HCT116 (cell line): Measurements from ENCODE around the gene LDB2. TPM values are rescaled to one million over a fixed set of nuclear protein-coding genes. Genes with fewer than 3 reads are reported as not detected.

Experiments used
- ATAC-seq: fragments of 200-7000 bp; cut with Tn5 transposase; 2 replicates; pipeline ENCODE4 v1.9.1; 2020; ENCODE audit warnings: mild to moderate bottlenecking, moderate library complexity
- BruUV-seq: library from RNA; stranded (reverse); fragments of 400-500 nt; replicated peaks from 2 replicates; lab custom pipeline; 2021; lab: Mats Ljungman, UMichigan
- CTCF ChIA-PET: fragments of 300-600 bp; sonication (Branson Sonifier 250); formaldehyde crosslinking; loops from one replicate; lab custom pipeline; 2021; ENCODE audit warnings: antibody characterized with exemption; lab: Charles Lee
- POLR2A ChIA-PET: fragments of 300-600, 350-600 bp; sonication (Branson Sonifier 250); formaldehyde crosslinking; loops from one replicate; lab custom pipeline; 2021; ENCODE audit warnings: antibody characterized with exemption; lab: Charles Lee
- RAD21 ChIA-PET, 2 experiments: fragments of 300-600 bp; sonication (Branson Sonifier 250); formaldehyde crosslinking; loops; one replicate each; lab custom pipeline; 2023; ENCODE audit warnings: low total read pairs in 2 of 2; ENCODE audit not compliant: uncharacterized antibody in 2 of 2, unreplicated experiment in 2 of 2, low non-redundant PET in 1 of 2; lab: Charles Lee
- DNase-seq: peaks from one replicate; pipeline ENCODE4 v3.0.0-alpha.2; 2010; ENCODE audit warnings: low read depth, low spot score
- H2AFZ ChIP-seq: fragments of 200-600 bp; shearing (Covaris generic), sonication (generic); 2 replicates; pipeline ENCODE4 v1.6.1; 2017; ENCODE audit warnings: low read depth, mixed run types, mixed read lengths, antibody characterized with exemption, low read length; ENCODE audit not compliant: poor library complexity, severe bottlenecking
- H3K27ac ChIP-seq: 2 replicates; pipeline ENCODE4 v1.5.1; 2012; ENCODE audit warnings: low read depth, low read length
- H3K27me3 ChIP-seq: fragments of 200-600 bp; sonication (generic); 2 replicates; pipeline ENCODE4 v1.6.1; 2016; ENCODE audit warnings: mixed run types, low read length, mixed read lengths; ENCODE audit not compliant: insufficient read depth
- H3K36me3 ChIP-seq, 2 experiments: fragments of 200-500 bp in 1 of 2; fragments of 200-600 bp in 1 of 2; sonication (Bioruptor generic) in 1 of 2; sonication (generic) in 1 of 2; 2 replicates each; pipeline versions ENCODE4 v1.5.1 to v1.6.1; 2014 to 2016; ENCODE audit warnings: low read length in 2 of 2, inconsistent platforms in 1 of 2, mixed read lengths in 1 of 2, mixed run types in 1 of 2; ENCODE audit not compliant: insufficient read depth in 2 of 2, control insufficient read depth in 1 of 2
- H3K4me1 ChIP-seq, 2 experiments: fragments of 200-600 bp in 1 of 2; sonication (generic) in 1 of 2; 2 replicates each; pipeline versions ENCODE4 v1.5.1 to v1.6.1; 2012 to 2017; ENCODE audit warnings: low read length in 2 of 2, inconsistent platforms in 1 of 2, mild to moderate bottlenecking in 1 of 2, mixed read lengths in 1 of 2, mixed run types in 1 of 2, moderate library complexity in 1 of 2; ENCODE audit not compliant: insufficient read depth in 2 of 2, control insufficient read depth in 1 of 2
- H3K4me2 ChIP-seq: fragments of 200-600 bp; sonication (generic); 2 replicates; pipeline ENCODE4 v1.6.1; 2017; ENCODE audit warnings: mixed run types, low read length, mixed read lengths
- H3K4me3 ChIP-seq, 2 experiments: fragments of 200-600 bp in 1 of 2; sonication (generic) in 1 of 2; replicated peaks in 1 of 2; 2 replicates each; pipeline ENCODE4 v1.5.1; 2011 to 2016; ENCODE audit warnings: low read length in 2 of 2, control low read depth in 1 of 2, low read depth in 1 of 2, mild to moderate bottlenecking in 1 of 2, mixed read lengths in 1 of 2, mixed run types in 1 of 2
- H3K79me2 ChIP-seq: fragments of 200-600 bp; sonication (generic); 2 replicates; pipeline ENCODE4 v1.6.1; 2017; ENCODE audit warnings: mild to moderate bottlenecking, mixed run types, low read length, moderate library complexity, mixed read lengths; ENCODE audit not compliant: insufficient read depth
- H3K9ac ChIP-seq: fragments of 200-600 bp; sonication (generic); 2 replicates; pipeline ENCODE4 v1.6.1; 2016; ENCODE audit warnings: low read length, mixed read lengths
- H3K9me2 ChIP-seq: fragments of 200-600 bp; sonication (generic), shearing (Covaris generic); 2 replicates; pipeline ENCODE4 v1.6.1; 2017; ENCODE audit warnings: mixed run types, mild to moderate bottlenecking, moderate library complexity; ENCODE audit not compliant: insufficient read depth
- H3K9me3 ChIP-seq, 2 experiments: fragments of 200-500 bp in 1 of 2; fragments of 200-600 bp in 1 of 2; sonication (Bioruptor generic) in 1 of 2; sonication (generic) in 1 of 2; 2 replicates each; pipeline ENCODE4 v1.6.1; 2014 to 2017; ENCODE audit warnings: low read length in 2 of 2, mixed read lengths in 2 of 2, inconsistent platforms in 1 of 2, low read depth in 1 of 2, mild to moderate bottlenecking in 1 of 2, mixed run types in 1 of 2, moderate library complexity in 1 of 2; ENCODE audit not compliant: control insufficient read depth in 1 of 2, insufficient read depth in 1 of 2
- H4K20me1 ChIP-seq: fragments of 200-600 bp; sonication (generic), shearing (Covaris generic); 2 replicates; pipeline ENCODE4 v1.6.1; 2017; ENCODE audit warnings: mixed run types, mild to moderate bottlenecking, moderate library complexity; ENCODE audit not compliant: insufficient read depth
- CBX3 ChIP-seq: IDR thresholded peaks from 2 replicates; pipeline ENCODE4 v1.6.1; 2012; ENCODE audit warnings: low read depth
- CEBPB ChIP-seq: IDR thresholded peaks from 2 replicates; pipeline ENCODE4 v1.6.1; 2012; ENCODE audit warnings: low read depth
- EGR1 ChIP-seq: IDR thresholded peaks from 2 replicates; pipeline ENCODE4 v1.6.1; 2012; ENCODE audit warnings: low read depth
- EZH2 ChIP-seq: fragments of 200-600 bp; sonication (generic); IDR thresholded peaks from 2 replicates; pipeline ENCODE4 v1.6.1; 2017; ENCODE audit warnings: antibody characterized with exemption, mixed run types
- EZH2phosphoT487 ChIP-seq: fragments of 200-600 bp; IDR thresholded peaks from 2 replicates; pipeline ENCODE4 v1.6.1; 2018; ENCODE audit warnings: antibody characterized with exemption, borderline replicate concordance
- SIN3A ChIP-seq: IDR thresholded peaks from 2 replicates; pipeline ENCODE4 v1.6.1; 2012; ENCODE audit warnings: low read depth
- SP1 ChIP-seq: IDR thresholded peaks from 2 replicates; pipeline ENCODE4 v1.6.1; 2012; ENCODE audit warnings: low read depth
- TCF7L2 ChIP-seq: IDR thresholded peaks from 2 replicates; pipeline ENCODE4 v1.7.0; 2011; ENCODE audit warnings: borderline replicate concordance, inconsistent platforms; ENCODE audit not compliant: insufficient read depth, insufficient read length; ENCODE audit errors: extremely low read depth
- ZFX ChIP-seq: fragments of 450-650 bp; IDR thresholded peaks from 2 replicates; pipeline ENCODE4 v1.6.1; 2017
- intact Hi-C: fragments of 100-400 bp; cut with micrococcal nuclease; formaldehyde crosslinking; loops from 2 replicates; pipeline ENCODE4 v1.10.0; 2022
- total RNA-seq: library from RNA; stranded (reverse); gene quantifications from one replicate; pipeline ENCODE4 v1.2.1, GENCODE V29; 2021; ENCODE audit not compliant: unreplicated experiment
- TF ChIP-seq, protein P1 (sequence below): IDR thresholded peaks from 2 replicates; pipeline ENCODE4 v1.6.1; 2011; ENCODE audit warnings: mild to moderate bottlenecking, low read length, moderate library complexity; ENCODE audit not compliant: insufficient replicate concordance; ENCODE audit errors: extremely low read depth
- TF ChIP-seq, protein P2 (sequence below): IDR thresholded peaks from 2 replicates; pipeline ENCODE4 v1.6.1; 2012; ENCODE audit warnings: low read depth
- TF ChIP-seq, protein P3 (sequence below), 3 experiments: fragments of 200-600 bp in 1 of 3; sonication (generic) in 1 of 3; IDR thresholded peaks in 2 of 3; conservative IDR thresholded peaks in 1 of 3; 2 replicates each; pipeline ENCODE4 v1.5.1; 2012 to 2017; ENCODE audit warnings: low read depth in 2 of 3, low read length in 2 of 3, antibody characterized with exemption in 1 of 3, borderline replicate concordance in 1 of 3, control low read depth in 1 of 3, mild to moderate bottlenecking in 1 of 3, mixed read lengths in 1 of 3, mixed run types in 1 of 3, moderate library complexity in 1 of 3; ENCODE audit not compliant: insufficient read depth in 1 of 3

The LDB2 gene
- total RNA-seq, 1 experiment from 2014 or later = 0.12 TPM

- no TSS peak for BruUV-seq
- no peaks in the 10 kb centered on the region for H3K9me2 ChIP-seq
- POLR2A ChIA-PET = no interaction called here
- no peak overlapping the region for H3K4me3 ChIP-seq
- peaks cover 0 to 1% of the 10 kb centered on the region in 2 experiments; a peak in 2 of 4 replicates for H3K9me3 ChIP-seq
- no peak overlapping the region for H3K27ac ChIP-seq
- intact Hi-C loops = no loop called here
- no peaks in the 10 kb centered on the region for H3K27me3 ChIP-seq
- H2AFZ ChIP-seq = no peak overlapping the region
- TF ChIP-seq TCF7L2 (no peak), CEBPB (no peak), SP1 (no peak)
- TF ChIP-seq, all 23 proteins: peak for 0
- Histone ChIP-seq H3K36me3 (no peaks in the 10 kb centered on the region), H4K20me1 (no peaks in the 10 kb centered on the region), H3K4me1 (no peaks in the 10 kb centered on the region), H3K9ac (no peak overlapping the region), H3K79me2 (no peaks in the 10 kb centered on the region), H3K4me2 (no peak overlapping the region)
- DNase-seq (no peak), ATAC-seq (no peak)
- CTCF ChIA-PET = no interaction called here
- RAD21 ChIA-PET = no interaction called here
Observed at GRCh38 chr4:16503421-16504100, 394.9 kb downstream of the LDB2 start.

DNA sequence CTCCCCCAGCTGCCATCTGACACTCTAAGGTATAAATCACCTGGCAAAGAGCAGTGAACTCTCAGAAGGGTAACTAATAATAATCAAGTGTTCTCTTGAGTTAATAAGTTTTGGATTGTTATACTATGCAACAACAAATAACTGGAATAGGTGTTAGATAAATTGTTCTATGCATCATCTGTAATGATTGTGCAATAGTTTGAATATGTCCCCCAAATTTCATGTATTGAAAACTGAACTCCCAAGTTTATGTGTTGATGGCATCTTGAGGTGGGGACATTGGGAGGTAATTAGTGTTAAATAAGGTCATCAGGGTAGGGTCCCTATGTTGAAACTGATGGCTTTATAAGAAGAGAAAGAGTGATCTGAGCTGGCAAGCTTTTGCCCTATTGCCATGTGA lies 399.5 kb downstream of the LDB2 start:
- DNase-seq (no peak), ATAC-seq (no peak)
- Histone ChIP-seq H4K20me1 (no peaks in the 10 kb centered on the region), H3K27me3 (no peaks in the 10 kb centered on the region), H3K4me3 (no peak overlapping the region), H2AFZ (no peak overlapping the region), H3K9me3 (no peaks in the 10 kb centered on the region), H3K79me2 (no peaks in the 10 kb centered on the region), H3K4me2 (no peak overlapping the region), H3K4me1 (no peaks in the 10 kb centered on the region), H3K9ac (no peak overlapping the region), H3K36me3 (no peaks in the 10 kb centered on the region), H3K27ac (no peak overlapping the region), H3K9me2 (no peaks in the 10 kb centered on the region)
- POLR2A ChIA-PET = no interaction called here
- intact Hi-C loops = no loop called here
- no TSS peak for BruUV-seq
- CTCF ChIA-PET = no interaction called here
- RAD21 ChIA-PET = no interaction called here
- no peak for TF ChIP-seq CBX3
- TF ChIP-seq, protein P1, sequence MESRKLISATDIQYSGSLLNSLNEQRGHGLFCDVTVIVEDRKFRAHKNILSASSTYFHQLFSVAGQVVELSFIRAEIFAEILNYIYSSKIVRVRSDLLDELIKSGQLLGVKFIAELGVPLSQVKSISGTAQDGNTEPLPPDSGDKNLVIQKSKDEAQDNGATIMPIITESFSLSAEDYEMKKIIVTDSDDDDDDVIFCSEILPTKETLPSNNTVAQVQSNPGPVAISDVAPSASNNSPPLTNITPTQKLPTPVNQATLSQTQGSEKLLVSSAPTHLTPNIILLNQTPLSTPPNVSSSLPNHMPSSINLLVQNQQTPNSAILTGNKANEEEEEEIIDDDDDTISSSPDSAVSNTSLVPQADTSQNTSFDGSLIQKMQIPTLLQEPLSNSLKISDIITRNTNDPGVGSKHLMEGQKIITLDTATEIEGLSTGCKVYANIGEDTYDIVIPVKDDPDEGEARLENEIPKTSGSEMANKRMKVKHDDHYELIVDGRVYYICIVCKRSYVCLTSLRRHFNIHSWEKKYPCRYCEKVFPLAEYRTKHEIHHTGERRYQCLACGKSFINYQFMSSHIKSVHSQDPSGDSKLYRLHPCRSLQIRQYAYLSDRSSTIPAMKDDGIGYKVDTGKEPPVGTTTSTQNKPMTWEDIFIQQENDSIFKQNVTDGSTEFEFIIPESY = no peak
- TF ChIP-seq, protein P2, sequence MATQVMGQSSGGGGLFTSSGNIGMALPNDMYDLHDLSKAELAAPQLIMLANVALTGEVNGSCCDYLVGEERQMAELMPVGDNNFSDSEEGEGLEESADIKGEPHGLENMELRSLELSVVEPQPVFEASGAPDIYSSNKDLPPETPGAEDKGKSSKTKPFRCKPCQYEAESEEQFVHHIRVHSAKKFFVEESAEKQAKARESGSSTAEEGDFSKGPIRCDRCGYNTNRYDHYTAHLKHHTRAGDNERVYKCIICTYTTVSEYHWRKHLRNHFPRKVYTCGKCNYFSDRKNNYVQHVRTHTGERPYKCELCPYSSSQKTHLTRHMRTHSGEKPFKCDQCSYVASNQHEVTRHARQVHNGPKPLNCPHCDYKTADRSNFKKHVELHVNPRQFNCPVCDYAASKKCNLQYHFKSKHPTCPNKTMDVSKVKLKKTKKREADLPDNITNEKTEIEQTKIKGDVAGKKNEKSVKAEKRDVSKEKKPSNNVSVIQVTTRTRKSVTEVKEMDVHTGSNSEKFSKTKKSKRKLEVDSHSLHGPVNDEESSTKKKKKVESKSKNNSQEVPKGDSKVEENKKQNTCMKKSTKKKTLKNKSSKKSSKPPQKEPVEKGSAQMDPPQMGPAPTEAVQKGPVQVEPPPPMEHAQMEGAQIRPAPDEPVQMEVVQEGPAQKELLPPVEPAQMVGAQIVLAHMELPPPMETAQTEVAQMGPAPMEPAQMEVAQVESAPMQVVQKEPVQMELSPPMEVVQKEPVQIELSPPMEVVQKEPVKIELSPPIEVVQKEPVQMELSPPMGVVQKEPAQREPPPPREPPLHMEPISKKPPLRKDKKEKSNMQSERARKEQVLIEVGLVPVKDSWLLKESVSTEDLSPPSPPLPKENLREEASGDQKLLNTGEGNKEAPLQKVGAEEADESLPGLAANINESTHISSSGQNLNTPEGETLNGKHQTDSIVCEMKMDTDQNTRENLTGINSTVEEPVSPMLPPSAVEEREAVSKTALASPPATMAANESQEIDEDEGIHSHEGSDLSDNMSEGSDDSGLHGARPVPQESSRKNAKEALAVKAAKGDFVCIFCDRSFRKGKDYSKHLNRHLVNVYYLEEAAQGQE = no peak
- no peak for TF ChIP-seq EZH2
- no peak for TF ChIP-seq ZFX
- TF ChIP-seq, protein P3, sequence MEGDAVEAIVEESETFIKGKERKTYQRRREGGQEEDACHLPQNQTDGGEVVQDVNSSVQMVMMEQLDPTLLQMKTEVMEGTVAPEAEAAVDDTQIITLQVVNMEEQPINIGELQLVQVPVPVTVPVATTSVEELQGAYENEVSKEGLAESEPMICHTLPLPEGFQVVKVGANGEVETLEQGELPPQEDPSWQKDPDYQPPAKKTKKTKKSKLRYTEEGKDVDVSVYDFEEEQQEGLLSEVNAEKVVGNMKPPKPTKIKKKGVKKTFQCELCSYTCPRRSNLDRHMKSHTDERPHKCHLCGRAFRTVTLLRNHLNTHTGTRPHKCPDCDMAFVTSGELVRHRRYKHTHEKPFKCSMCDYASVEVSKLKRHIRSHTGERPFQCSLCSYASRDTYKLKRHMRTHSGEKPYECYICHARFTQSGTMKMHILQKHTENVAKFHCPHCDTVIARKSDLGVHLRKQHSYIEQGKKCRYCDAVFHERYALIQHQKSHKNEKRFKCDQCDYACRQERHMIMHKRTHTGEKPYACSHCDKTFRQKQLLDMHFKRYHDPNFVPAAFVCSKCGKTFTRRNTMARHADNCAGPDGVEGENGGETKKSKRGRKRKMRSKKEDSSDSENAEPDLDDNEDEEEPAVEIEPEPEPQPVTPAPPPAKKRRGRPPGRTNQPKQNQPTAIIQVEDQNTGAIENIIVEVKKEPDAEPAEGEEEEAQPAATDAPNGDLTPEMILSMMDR (IDR thresholded peaks at IDR 0.05 in 2 of 3, conservative IDR thresholded peaks at IDR 0.05 in 1 of 3; ENCODE audit: borderline replicate concordance in 1 of 3, insufficient read depth in 1 of 3, low read depth in 2 of 3, low read length in 2 of 3) = no peak
- TF ChIP-seq SIN3A = no peak
- no peak for TF ChIP-seq EZH2phosphoT487
- TF ChIP-seq EGR1 = no peak
